ENCODE data around the gene SYNE2. TPM values are rescaled to one million over a fixed set of nuclear protein-coding genes. Genes with fewer than 3 reads are reported as not detected.
A peak's percentile ranks its signal among the peaks of the same experiment; 100 is the strongest.
"Not testable (repeated sequence)": the region's sequence is repeated elsewhere in the genome, so short reads cannot be mapped to it uniquely, and the experiment has no call there.

Gene SYNE2
- total RNA-seq, 4 donors from 2014 or later, result 96.9 to 207 (median 182) TPM

DNA sequence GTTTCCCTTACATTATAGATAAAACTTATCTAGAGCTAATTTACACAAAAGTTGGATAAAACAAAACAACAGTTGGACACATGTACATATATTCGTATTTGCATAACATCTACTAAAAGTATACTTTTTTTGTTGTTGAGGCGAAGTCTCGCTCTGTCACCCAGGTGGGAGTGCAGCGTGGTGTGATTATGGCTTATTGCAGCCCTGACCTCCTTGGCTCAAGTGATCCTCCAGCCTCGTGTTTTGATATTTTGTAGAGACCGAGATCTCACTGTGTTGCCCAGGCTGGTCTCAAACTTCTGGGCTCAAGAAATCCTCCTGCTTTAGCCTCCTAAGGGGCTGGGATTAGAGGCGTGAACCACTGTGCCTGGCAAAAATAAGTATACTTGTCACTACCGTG, 9.4 kb downstream of the SYNE2 start:
- Histone ChIP-seq H3K4me3 (no peak overlapping the region), H3K4me1 (peaks cover 25 to 31% of the 10 kb centered on the region in 2 donors), H3K36me3 (no peaks in the 10 kb centered on the region), H3K9me3 (no peaks in the 10 kb centered on the region), H3K27ac (no peak overlapping the region), H3K27me3 (no peaks in the 10 kb centered on the region)
- ATAC-seq, result no peak
- TF ChIP-seq POLR2A (IDR thresholded peaks at IDR 0.05), result no peak
- in situ Hi-C loops (cut with MboI; ENCODE audit: low sequenced_read_pairs in 4 of 4) (no loop called here), intact Hi-C loops (cut with DNase I; ENCODE audit: low total_unique reads) (loop anchor here (5.0 kb wide), 1 partner anchor 355 kb away; no protein-coding TSS in a partner anchor)
- DNase-seq, result no peak

DNA sequence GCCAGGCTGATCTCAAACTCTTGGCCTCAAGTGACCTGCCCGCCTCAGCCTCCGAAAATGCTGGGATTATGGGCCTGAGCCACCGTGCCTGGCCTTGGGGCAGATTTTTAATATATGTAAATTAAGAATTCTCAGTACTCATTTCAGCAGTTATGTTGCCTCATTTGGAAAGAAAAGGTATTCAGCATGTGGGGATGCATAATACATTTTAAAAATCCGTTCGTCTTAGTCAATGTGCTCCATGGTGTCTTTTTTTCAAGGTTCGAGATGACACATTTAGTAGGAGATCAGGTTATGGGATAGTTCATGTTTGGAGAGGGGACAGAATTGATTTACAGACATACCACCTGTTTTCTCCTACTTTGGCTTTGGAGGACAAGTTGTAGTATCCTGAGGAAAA, 10.2 kb downstream of the SYNE2 start:
- intact Hi-C loops (cut with DNase I; ENCODE audit: low total_unique reads), result loop anchor here (5.0 kb wide), 1 partner anchor 354 kb away; no protein-coding TSS in a partner anchor
- Histone ChIP-seq H3K27ac (peak overlapping the region; percentile 39 to 79 (median 79)), H3K9me3 (no peaks in the 10 kb centered on the region), H3K4me3 (no peak overlapping the region), H3K4me1 (peaks cover 25 to 28% of the 10 kb centered on the region in 2 donors), H3K36me3 (no peaks in the 10 kb centered on the region), H3K27me3 (no peaks in the 10 kb centered on the region)
- no peak for DNase-seq
- TF ChIP-seq POLR2A (IDR thresholded peaks at IDR 0.05) (no peak), CTCF (IDR thresholded peaks at IDR 0.05 in 4 of 5, conservative IDR thresholded peaks at IDR 0.05 in 1 of 5) (no peak)
- ATAC-seq, result no peak
- in situ Hi-C loops (cut with MboI; ENCODE audit: low sequenced_read_pairs in 4 of 4), result no loop called here

- H3K27me3 ChIP-seq; DNase-seq; H3K9me3 ChIP-seq; H3K36me3 ChIP-seq; in situ Hi-C loops (cut with MboI; ENCODE audit: low sequenced_read_pairs in 4 of 4): not testable (repeated sequence)
- Histone ChIP-seq H3K4me1 (peaks cover 30 to 34% of the 10 kb centered on the region in 2 donors), H3K4me3 (peak overlapping the region; percentile 34 to 52 (median 41)), H3K27ac (peak overlapping the region; percentile 68 to 79 (median 79))
- intact Hi-C loops (cut with DNase I; ENCODE audit: low total_unique reads), result loop anchor here (5.0 kb wide), 1 partner anchor 353 kb away; no protein-coding TSS in a partner anchor
- peak; percentile 59 to 86 for ATAC-seq
Measured at GRCh38 chr14:63864775-63865174, 12.0 kb downstream of the SYNE2 start.

DNA sequence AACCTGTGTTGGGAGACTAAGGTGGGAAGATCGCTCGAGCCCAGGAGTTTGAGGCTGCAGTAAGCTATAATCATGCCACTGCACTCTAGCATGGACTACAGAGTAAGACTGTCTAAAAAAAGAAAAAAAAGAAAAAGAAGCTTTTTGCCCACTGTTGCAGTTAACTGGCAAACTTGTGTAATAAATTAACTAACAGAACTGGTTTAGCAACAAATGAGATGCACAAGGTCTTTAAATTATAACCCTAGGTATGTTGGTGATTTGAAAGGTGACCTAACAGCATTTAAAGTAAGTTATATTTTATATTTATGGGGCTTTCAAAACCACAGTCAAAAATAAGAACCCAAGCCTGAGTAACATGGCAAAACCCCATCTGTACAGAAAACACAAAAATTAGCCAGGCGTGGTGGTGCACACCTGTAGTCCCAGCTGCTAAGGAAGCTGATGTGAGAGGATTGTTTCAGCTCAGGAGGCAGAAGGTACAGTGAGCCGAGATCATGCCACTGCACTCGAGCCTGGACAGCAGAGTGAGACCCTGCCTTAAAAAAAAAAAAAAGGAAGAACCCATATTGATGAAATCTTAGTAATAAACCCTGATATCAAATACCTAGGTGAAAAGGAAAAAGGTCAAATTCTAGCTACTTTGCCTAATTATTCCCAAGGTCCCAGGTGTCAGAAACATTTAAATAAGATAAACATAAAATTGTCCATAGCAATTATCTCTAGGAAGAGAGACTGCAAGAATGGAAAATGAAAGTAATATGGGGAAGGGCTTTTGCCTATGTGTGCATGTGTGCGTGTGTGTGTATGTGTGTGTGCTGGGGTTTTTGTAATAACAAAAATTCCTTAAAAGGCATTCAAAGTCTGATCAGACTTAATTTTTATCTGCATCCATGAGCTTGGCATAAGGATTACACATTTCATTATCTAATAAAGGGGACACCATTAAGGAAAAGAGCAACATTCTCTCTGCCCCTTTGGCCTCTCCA, 15.4 kb downstream of the SYNE2 start:
- H3K27ac ChIP-seq, result peak overlapping the region; percentile 12 to 80 (median 72)
- no peak for ATAC-seq

GRCh38 chr14:63869940-63870752, 17.3 kb downstream of the SYNE2 start:
- peak; percentile 44 to 87 for ATAC-seq
- H3K9me3 ChIP-seq; intact Hi-C loops (cut with DNase I; ENCODE audit: low total_unique reads); in situ Hi-C loops (cut with MboI; ENCODE audit: low sequenced_read_pairs in 4 of 4); H3K27me3 ChIP-seq; H3K4me3 ChIP-seq; H3K36me3 ChIP-seq; DNase-seq: not testable (repeated sequence)
- Histone ChIP-seq H3K4me1 (peaks cover 22 to 32% of the 10 kb centered on the region in 2 donors), H3K27ac (peak overlapping the region; percentile 53 to 80 (median 72))

More for the DNA sequence above, 15.4 kb downstream of the SYNE2 start:
- Histone ChIP-seq H3K9me3 (no peaks in the 10 kb centered on the region), H3K4me3 (no peak overlapping the region), H3K36me3 (no peaks in the 10 kb centered on the region), H3K4me1 (peaks cover 25 to 28% of the 10 kb centered on the region in 2 donors), H3K27me3 (no peaks in the 10 kb centered on the region)
- TF ChIP-seq CTCF (IDR thresholded peaks at IDR 0.05 in 4 of 5, conservative IDR thresholded peaks at IDR 0.05 in 1 of 5) (no peak), POLR2A (IDR thresholded peaks at IDR 0.05) (no peak)
- DNase-seq, result no peak
- intact Hi-C loops (cut with DNase I; ENCODE audit: low total_unique reads), result no loop called here
- in situ Hi-C loops (cut with MboI; ENCODE audit: low sequenced_read_pairs in 4 of 4), result no loop called here

- H3K4me1 ChIP-seq, result peaks cover 27 to 37% of the 10 kb centered on the region in 2 donors
Measured at GRCh38 chr14:63870753-63871037, 17.9 kb downstream of the SYNE2 start.

More at GRCh38 chr14:63870753-63871037, 17.9 kb downstream of the SYNE2 start:
- peak overlapping the region; percentile 7 to 46 (median 24) for H3K27ac ChIP-seq
- DNase-seq; intact Hi-C loops (cut with DNase I; ENCODE audit: low total_unique reads); in situ Hi-C loops (cut with MboI; ENCODE audit: low sequenced_read_pairs in 4 of 4); H3K27me3 ChIP-seq; H3K36me3 ChIP-seq; H3K9me3 ChIP-seq; H3K4me3 ChIP-seq: not testable (repeated sequence)
- ATAC-seq, result peak in 1 of 2 donors; percentile 7
